ENCODE measurements around the gene MTHFS.
"Not testable (repeated sequence)": the region's sequence is repeated elsewhere in the genome, so short reads cannot be mapped to it uniquely, and the experiment has no call there.

GRCh38 chr15:79915776-79916501 is 19.1 kb upstream of the MTHFS start:
- TF ChIP-seq CTCF (IDR thresholded peaks at IDR 0.05; ENCODE audit: low read depth, low read length, poor library complexity, severe bottlenecking); EZH2phosphoT487 (IDR thresholded peaks at IDR 0.05; ENCODE audit: borderline replicate concordance, low read length): not testable (repeated sequence)

All from DOHH2 (cell line).